Measurements from ENCODE around the gene CHIC2. TPM values are rescaled to one million over a fixed set of nuclear protein-coding genes. Genes with fewer than 3 reads are reported as not detected.

Gene CHIC2
- total and polyA plus RNA-seq, 8 donors = 3.9 to 11.5 (median 7.0) TPM

- ATAC-seq (peak in 3 of 4 donors; percentile 34 to 38 (median 35)), FAIRE-seq (no peak), DNase-seq (peak in 1 of 6 donors; percentile 56)
- no peak for TF ChIP-seq CTCF (IDR thresholded peaks at IDR 0.05)
- peaks cover 0 to 21% (median 12%) of the 10 kb centered on the region in 3 donors for H3K4me1 ChIP-seq
- intact Hi-C loops (cut with DNase I) = no loop called here
- peaks cover 0 to 69% (median 10%) of the 10 kb centered on the region in 4 donors for H3K27me3 ChIP-seq
- H3K9me3 ChIP-seq = no peaks in the 10 kb centered on the region
- no peaks in the 10 kb centered on the region for H3K36me3 ChIP-seq
- no peak overlapping the region for H3K27ac ChIP-seq
- 2% methylated on average over 30 to 46 of the region's 46 CpGs for WGBS, 2 donors
- peak overlapping the region in 1 of 4 donors; percentile 30 for H3K4me3 ChIP-seq
Observed at GRCh38 chr4:54100595-54101189, 36.3 kb upstream of the CHIC2 start.

GRCh38 chr4:54099748-54100574, 35.6 kb upstream of the CHIC2 start, which contains the start of gene GSX2:
Gene GSX2 (plus strand): TSS chr4:54100163. CDS start chr4:54100345, 182 bp downstream.
- peak in 1 of 6 donors; percentile 76 for DNase-seq
- intact Hi-C loops (cut with DNase I) = no loop called here

GRCh38 chr4:54099287-54099747, 34.9 kb upstream of the CHIC2 start:
- peaks cover 0 to 77% (median 10%) of the 10 kb centered on the region in 4 donors for H3K27me3 ChIP-seq
- WGBS, 2 donors = 2% methylated on average over 17 of the region's 17 CpGs
- ATAC-seq = peak in 2 of 4 donors; percentile 10 to 39

More at GRCh38 chr4:54099748-54100574, 35.6 kb upstream of the CHIC2 start, which contains the start of gene GSX2:
- WGBS, 2 donors = 3% methylated on average over 54 to 66 of the region's 66 CpGs
- Histone ChIP-seq H3K4me3 (peak within 1 kb of the TSS in 1 of 4 donors; percentile 30), H3K27me3 (peaks cover 0 to 73% (median 10%) of the 10 kb centered on the region in 4 donors), H3K27ac (no peak within 1 kb of the TSS), H3K36me3 (no peaks in the 10 kb centered on the region), H3K4me1 (peaks cover 0 to 21% (median 12%) of the 10 kb centered on the region in 3 donors), H3K9me3 (no peaks in the 10 kb centered on the region)
- FAIRE-seq = no peak
- no peak for TF ChIP-seq CTCF (IDR thresholded peaks at IDR 0.05)
- ATAC-seq = peak in 3 of 4 donors; percentile 9 to 20 (median 20)

GRCh38 chr4:54098375-54098774, 34.0 kb upstream of the CHIC2 start:
- H3K27me3 ChIP-seq = peaks cover 0 to 80% (median 8%) of the 10 kb centered on the region in 4 donors
- TF ChIP-seq CTCF (IDR thresholded peaks at IDR 0.05) = no peak
- H3K4me1 ChIP-seq = peaks cover 0 to 21% (median 12%) of the 10 kb centered on the region in 3 donors
- FAIRE-seq = no peak
- no peak overlapping the region for H3K4me3 ChIP-seq
- H3K27ac ChIP-seq = no peak overlapping the region
- no peaks in the 10 kb centered on the region for H3K36me3 ChIP-seq
- no peak for ATAC-seq
- no peak for DNase-seq
- 16 to 19% methylated on average over 5 of the region's 5 CpGs for WGBS, 2 donors
- intact Hi-C loops (cut with DNase I) = no loop called here
- no peaks in the 10 kb centered on the region for H3K9me3 ChIP-seq

More at GRCh38 chr4:54099287-54099747, 34.9 kb upstream of the CHIC2 start:
- DNase-seq (no peak), FAIRE-seq (no peak)
- Histone ChIP-seq H3K4me3 (peak overlapping the region in 1 of 4 donors; percentile 30), H3K27ac (no peak overlapping the region), H3K36me3 (no peaks in the 10 kb centered on the region), H3K9me3 (no peaks in the 10 kb centered on the region), H3K4me1 (peaks cover 0 to 21% (median 12%) of the 10 kb centered on the region in 3 donors)
- TF ChIP-seq CTCF (IDR thresholded peaks at IDR 0.05) = no peak
- intact Hi-C loops (cut with DNase I) = no loop called here

Measured in pancreas (tissue), 10 donors.